Right ventricle myocardium superior (tissue), 1 donor: ENCODE measurements around the gene VGLL4. TPM values are rescaled to one million over a fixed set of nuclear protein-coding genes. Genes with fewer than 3 reads are reported as not detected.
"Not testable (repeated sequence)": the region's sequence is repeated elsewhere in the genome, so short reads cannot be mapped to it uniquely, and the experiment has no call there.

Source experiments
- ATAC-seq: fragments of 200-7000 bp; cut with Tn5 transposase; one replicate; pipeline ENCODE4 v1.9.1; 2020; ENCODE audit warnings: mild to moderate bottlenecking; ENCODE audit not compliant: poor library complexity
- DNase-seq: peaks from one replicate; pipeline ENCODE4 v3.0.0-alpha.2; 2020
- intact Hi-C: fragments of 100-400 bp; cut with DNase I; formaldehyde crosslinking; loops from one replicate; pipeline ENCODE4 v1.11.2; 2022
- total RNA-seq: library from RNA; stranded (reverse); fragmentation: NEBNext Ultra II Directional; extraction: Animal tissue kit (Norgen Biotek cat#: 25700); gene quantifications from one replicate; pipeline ENCODE4 v1.2.1, GENCODE V29; 2021
- donor health status: DM: no; HTN: yes; CAD: no; lungs with severe emphysema.

The VGLL4 gene
- total RNA-seq, 1 donor from 2014 or later = 23.0 TPM

GRCh38 chr3:11578169-11578568, 65.5 kb downstream of the VGLL4 start:
- ATAC-seq (no peak), DNase-seq (no peak)
- intact Hi-C loops = no loop called here

- intact Hi-C loops = no loop called here
- no peak for DNase-seq
- ATAC-seq = peak; percentile 37
Observed at GRCh38 chr3:11576453-11576852, 67.3 kb downstream of the VGLL4 start.

GRCh38 chr3:11575677-11576076, 68.0 kb downstream of the VGLL4 start:
- intact Hi-C loops = no loop called here
- DNase-seq = no peak
- no peak for ATAC-seq

- intact Hi-C loops = no loop called here
- ATAC-seq (no peak), DNase-seq (no peak)
Observed at GRCh38 chr3:11574981-11575669, 68.6 kb downstream of the VGLL4 start.

GRCh38 chr3:11572660-11573059, 71.1 kb downstream of the VGLL4 start:
- ATAC-seq, DNase-seq, intact Hi-C loops: not testable (repeated sequence)

GRCh38 chr3:11570789-11571495, 72.8 kb downstream of the VGLL4 start:
- intact Hi-C loops = no loop called here
- DNase-seq = no peak
- ATAC-seq = no peak

- DNase-seq (no peak), ATAC-seq (no peak)
- intact Hi-C loops = no loop called here
Observed at GRCh38 chr3:11570251-11570650, 73.5 kb downstream of the VGLL4 start.

GRCh38 chr3:11569156-11569741, 74.5 kb downstream of the VGLL4 start:
- intact Hi-C loops = no loop called here
- ATAC-seq = no peak
- no peak for DNase-seq

- intact Hi-C loops = no loop called here
- peak; percentile 76 for DNase-seq
- peak; percentile 49 for ATAC-seq
Observed at GRCh38 chr3:11568503-11569155, 75.1 kb downstream of the VGLL4 start.

GRCh38 chr3:11567516-11568467, 75.9 kb downstream of the VGLL4 start:
- ATAC-seq (no peak), DNase-seq (no peak)
- intact Hi-C loops = no loop called here

GRCh38 chr3:11566916-11567315, 76.8 kb downstream of the VGLL4 start:
- intact Hi-C loops = no loop called here
- no peak for DNase-seq
- no peak for ATAC-seq

GRCh38 chr3:11566478-11566877, 77.2 kb downstream of the VGLL4 start:
- intact Hi-C loops = no loop called here
- no peak for ATAC-seq

GRCh38 chr3:11565932-11566331, 77.8 kb downstream of the VGLL4 start:
- intact Hi-C loops = no loop called here
- peak; percentile 37 for DNase-seq
- no peak for ATAC-seq

More at GRCh38 chr3:11566478-11566877, 77.2 kb downstream of the VGLL4 start:
- DNase-seq = no peak

GRCh38 chr3:11565492-11565891, 78.2 kb downstream of the VGLL4 start:
- peak; percentile 39 for DNase-seq
- intact Hi-C loops = no loop called here
- ATAC-seq = no peak

GRCh38 chr3:11565072-11565471, 78.6 kb downstream of the VGLL4 start:
- peak; percentile 78 for DNase-seq
- peak; percentile 76 for ATAC-seq
- intact Hi-C loops = no loop called here

- intact Hi-C loops = loop anchor here (5.0 kb wide), 1 partner anchor 78 kb away; the partner anchor contains the start of gene VGLL4
- ATAC-seq (no peak), DNase-seq (no peak)
Observed at GRCh38 chr3:11564577-11565001, 79.1 kb downstream of the VGLL4 start.

GRCh38 chr3:11563865-11564185, 79.9 kb downstream of the VGLL4 start:
- DNase-seq = peak; percentile 21
- ATAC-seq = no peak
- intact Hi-C loops = loop anchor here (5.0 kb wide), 1 partner anchor 78 kb away; the partner anchor contains the start of gene VGLL4

GRCh38 chr3:11563159-11563864, 80.4 kb downstream of the VGLL4 start:
- ATAC-seq (no peak), DNase-seq (no peak)
- intact Hi-C loops = loop anchor here (5.0 kb wide), 1 partner anchor 79 kb away; the partner anchor contains the start of gene VGLL4
